HG03159 (cell line): ENCODE measurements around the gene GIMAP8.

ENCODE experiments used
- ATAC-seq: cut with Tn5 transposase; IDR thresholded peaks from one replicate; pipeline ENCODE4 v1.9.1; 2021; ENCODE audit warnings: mild to moderate bottlenecking, moderate library complexity; ENCODE audit not compliant: unreplicated experiment

GIMAP8 gene

GRCh38 chr7:150410680-150411346 is 39.6 kb upstream of the GIMAP8 start:
- no peak for ATAC-seq

- no peak for ATAC-seq
Measured at GRCh38 chr7:150411606-150412005, 38.8 kb upstream of the GIMAP8 start.

DNA sequence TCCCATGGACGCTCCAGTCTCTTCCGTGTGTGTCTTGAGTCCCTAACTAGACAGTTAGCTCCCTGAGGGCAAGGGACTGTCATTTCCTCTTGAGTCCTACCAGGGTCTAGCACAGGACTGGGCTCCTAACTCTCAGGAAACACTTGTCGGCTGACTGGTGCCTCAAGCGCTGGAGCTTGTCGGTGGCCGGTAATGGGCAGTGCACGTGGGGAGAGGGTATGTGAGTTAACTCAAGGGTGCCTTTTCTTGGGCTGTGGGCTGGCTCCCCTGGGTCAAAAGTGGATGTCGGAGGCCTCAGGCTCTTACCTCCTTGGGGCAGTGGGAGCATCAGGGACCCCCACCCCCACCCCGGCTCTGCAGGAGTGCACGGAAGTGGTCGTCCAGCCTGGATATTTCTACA is 38.4 kb upstream of the GIMAP8 start:
- no peak for ATAC-seq

DNA sequence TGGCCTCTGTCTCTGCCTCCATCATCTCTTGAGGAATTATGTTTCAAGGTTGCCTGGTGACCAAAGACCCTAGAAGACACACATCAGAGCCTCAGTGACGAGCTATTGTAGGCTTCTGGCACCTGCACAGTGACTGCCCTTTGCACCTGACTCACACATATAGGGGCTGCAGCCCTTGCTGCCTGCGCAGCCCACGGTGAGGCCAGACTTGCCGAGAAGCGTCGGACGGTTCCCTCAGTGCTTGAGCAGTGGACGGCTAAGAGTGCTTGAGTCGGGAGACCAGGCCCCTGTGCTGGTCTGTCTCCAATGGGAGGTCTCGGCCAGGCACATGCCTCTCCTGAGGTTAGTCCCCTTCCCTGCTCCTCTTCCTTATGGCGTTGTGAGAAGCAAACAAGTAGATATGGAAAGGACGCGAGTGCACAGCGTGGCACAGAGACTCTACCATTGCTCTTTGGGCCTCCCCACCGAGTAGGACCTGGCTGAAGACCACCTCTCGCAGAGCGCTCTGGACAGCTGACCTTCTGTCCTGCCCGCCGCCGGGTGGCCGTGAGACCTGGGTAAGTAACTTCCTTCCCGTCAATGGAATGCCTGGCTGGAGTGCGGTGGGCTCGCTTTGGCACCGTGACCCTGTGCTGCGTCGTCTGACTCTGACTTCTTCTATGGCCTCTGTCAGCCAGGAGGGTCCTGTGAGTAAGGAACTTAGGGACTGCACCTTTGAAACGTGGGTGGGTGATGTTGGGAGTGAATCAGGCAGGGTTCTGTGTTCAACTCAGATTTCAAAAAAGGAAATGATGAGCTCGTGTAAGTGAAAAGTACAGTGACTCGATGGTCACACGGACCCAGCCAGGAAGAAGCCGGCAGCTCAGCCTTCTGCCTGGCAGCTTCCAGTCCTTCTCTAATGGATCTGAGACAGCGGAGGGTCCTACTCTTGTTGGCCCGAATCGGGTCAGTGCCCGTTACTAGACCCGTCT is 37.6 kb upstream of the GIMAP8 start:
- no peak for ATAC-seq

DNA sequence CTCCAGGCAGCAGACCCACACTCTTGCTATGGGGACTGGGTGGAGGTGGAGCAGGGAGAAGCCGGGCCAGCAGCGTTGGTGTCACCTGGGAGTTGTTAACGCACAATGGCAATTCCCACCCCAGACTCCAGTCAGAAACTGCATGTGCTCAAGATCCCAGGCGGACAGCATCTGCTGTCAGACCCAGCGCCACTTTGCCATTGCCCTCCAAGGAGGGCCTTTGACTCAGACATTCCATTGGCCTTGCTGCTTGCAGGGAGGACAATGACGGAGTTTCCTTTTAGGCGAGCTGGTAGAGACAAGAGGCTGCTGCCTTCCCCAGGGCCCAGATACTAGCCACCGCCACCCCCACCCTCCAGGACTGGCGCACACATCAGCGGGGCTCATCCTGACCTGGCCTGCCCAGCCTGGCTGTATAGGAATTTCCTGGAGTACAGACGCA is 36.8 kb upstream of the GIMAP8 start:
- no peak for ATAC-seq

DNA sequence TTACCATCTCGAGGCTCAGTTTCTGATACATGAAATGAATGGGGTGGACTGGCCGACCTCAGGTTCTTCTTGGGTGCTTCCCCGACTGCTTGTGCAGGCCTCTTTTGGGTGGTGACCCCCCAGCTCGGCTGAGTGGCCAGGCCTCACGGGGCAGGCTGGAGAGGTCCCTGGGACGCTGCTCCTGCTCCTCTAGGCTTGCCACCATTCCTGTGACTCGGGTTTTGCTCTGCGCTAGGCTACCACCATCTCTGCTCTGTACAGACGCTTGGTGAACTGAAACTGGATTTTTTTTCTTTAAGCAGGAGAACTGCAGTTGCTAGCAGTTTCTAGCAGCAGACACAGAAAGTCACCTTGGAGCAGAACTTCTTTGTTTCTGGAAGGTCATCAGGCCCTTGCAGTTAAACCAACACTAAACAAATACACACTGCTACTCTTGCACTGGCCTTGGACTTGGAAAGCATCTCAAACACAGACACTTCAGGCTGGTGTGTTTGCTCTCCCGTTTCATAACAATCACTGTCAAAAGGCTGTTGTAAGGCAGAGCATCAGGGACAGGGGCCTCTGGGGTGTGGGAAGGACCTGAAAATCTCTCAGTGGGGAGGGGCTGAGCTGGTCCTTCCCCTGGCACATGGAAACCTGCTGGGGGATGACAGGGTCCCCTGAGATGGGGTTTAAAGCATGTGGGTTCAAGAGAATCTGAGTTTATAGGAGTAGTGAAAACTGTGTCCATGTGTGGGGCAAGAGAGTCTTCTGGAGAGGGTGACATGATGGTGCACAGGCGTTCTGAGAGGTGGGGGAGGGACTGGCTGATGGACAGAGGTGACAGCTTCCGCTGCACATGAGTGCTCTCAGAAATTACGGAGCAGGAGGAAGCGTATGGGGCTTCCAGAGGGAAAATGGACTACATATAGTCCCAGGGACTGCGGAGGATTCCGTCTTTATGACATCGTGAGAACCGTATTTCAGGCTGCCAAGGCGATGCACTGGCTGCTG is 35.0 kb upstream of the GIMAP8 start:
- ATAC-seq: no peak

GRCh38 chr7:150417239-150417638 is 33.2 kb upstream of the GIMAP8 start:
- ATAC-seq: no peak

GRCh38 chr7:150417863-150418262 is 32.6 kb upstream of the GIMAP8 start:
- ATAC-seq: no peak

- no peak for ATAC-seq
Measured at GRCh38 chr7:150420242-150420641, 30.2 kb upstream of the GIMAP8 start.

DNA sequence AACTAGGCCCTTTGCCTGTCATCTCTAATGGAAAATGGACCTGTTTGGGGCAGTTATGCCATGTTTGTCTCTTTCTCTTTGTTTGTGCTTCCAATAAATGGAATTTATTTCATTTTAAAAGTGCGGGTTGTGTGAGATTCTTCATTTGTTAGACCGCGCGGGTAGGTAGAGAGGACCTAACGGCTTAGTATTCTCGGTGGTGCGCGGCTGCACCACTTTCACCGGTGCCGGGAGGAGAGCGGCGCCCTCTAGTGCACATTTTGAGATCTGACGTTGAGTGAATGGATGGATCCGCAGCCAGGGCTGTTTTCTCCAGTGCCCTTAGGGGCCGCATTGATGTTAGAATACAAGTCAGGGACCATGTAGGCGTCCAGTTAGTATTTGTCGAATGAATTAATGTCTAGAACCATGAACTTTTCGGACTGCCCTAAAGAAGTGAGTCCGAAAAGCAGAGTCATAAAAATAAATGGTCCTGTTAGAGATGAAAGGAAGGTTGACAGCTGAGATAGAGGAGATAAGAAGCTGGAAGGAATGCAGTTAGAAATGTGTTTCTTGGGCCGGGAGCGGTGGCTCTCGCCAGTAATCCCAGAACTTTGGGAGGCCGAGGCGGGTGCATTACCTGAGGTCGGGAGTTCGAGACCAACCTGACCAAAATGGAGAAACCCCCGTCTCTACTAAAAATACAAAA is 29.3 kb upstream of the GIMAP8 start:
- ATAC-seq: peak; percentile 96

GRCh38 chr7:150421831-150422230 is 28.6 kb upstream of the GIMAP8 start:
- no peak for ATAC-seq

DNA sequence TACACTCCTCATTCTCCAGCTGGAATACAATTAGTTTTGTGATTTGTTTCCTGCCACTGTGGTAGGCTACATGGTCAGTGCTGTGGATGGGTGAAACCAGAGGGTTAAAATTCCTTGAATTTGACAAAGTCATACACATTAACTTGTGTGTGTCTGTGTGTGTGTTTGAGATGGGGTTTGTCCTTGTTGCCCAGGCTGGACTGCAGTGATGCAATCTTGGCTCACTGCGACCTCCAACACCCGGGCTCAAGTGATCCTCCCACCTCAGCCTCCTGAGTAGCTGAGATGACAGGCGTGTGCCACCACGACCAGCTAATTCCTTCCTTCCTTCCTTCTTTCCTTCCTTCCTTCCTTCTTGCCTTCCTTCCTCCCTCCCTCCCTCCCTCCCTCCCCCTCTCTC is 24.8 kb upstream of the GIMAP8 start:
- no peak for ATAC-seq

DNA sequence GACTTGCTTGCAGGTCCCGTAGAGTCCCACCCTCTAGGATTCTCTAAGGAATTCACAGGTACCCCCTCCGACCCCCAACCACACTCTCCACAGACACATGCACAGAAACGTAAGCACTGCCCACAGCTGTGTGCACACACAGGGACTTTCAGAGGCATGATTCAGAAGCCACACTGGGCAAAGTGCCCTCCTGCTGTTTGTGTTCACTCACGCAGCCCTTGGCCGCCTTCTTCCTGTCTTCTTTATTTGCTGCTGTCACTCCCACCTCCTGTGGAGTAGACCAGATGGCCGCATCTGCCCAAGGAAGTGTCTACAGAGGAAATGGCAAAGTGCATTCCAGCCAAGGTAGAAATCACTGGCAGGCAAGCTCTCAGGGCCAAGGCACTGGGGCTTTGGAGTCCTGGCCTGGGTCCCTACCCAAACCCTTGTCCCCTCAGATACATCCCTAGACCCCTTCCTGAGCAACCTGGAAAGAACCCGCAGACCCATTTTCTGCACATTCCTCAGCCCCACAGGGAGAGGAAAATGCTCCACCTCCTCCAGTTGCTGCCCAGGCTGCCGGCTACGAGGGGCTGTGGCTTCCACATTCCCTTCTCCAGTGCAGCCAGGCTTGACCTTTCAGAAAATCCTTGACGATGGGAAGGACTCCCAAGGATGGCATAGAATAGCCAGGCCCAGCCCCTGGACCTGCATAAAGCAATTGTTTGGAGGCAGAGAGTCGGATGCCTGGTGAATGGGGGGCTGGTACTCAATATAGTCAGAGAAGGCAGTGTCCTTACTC is 21.6 kb upstream of the GIMAP8 start:
- ATAC-seq: peak; percentile 46

DNA sequence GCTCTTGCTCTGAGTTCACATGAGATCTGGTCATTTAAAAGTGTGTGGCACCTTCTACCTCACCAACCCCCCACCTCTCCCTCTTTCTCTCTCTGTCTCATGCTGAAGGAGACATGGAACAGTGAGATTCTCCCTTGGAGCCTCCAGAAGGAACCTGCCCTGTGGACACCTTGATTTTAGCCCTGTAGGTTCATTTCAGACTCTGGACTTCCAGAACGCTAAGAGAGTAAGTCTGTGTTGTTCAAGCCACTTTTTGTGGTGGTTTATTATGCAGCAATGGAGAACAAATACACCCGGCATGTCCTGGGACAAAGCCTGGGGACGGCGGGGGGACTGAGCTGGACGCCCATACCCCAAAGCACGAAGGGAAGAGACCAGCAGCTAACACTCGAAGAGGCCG is 20.7 kb upstream of the GIMAP8 start:
- no peak for ATAC-seq

DNA sequence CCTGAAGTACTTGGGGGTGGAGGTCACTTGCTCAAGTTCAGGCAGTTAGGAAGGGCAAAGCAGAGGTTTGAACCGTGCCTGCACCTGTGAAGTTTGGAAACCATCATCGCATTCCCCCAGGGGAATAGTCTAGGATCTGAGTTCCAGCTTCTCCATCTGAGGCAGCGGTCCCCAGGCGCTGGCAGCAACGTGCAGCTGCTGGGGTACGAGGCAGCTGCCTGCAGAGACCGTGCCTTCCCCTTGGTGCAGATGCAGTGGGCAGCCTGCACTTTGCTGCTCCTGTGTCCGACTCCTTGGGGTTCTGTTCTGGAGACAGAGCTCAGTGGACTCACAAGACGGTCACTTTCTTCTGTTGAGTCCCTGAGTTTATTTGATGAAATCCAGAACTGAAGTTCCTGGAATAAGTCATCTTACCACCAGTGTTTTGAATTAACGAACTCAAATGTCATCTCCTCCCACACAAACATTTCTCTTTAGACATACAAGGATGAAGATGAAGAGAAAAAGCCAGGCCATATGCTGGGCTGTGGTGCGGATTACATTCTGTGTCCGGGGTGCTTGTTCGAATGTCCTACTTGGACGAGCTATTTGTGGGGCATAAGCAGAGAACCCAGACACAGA is 19.9 kb upstream of the GIMAP8 start:
- ATAC-seq: no peak

- ATAC-seq: no peak
Measured at GRCh38 chr7:150431839-150432658, 18.4 kb upstream of the GIMAP8 start.

DNA sequence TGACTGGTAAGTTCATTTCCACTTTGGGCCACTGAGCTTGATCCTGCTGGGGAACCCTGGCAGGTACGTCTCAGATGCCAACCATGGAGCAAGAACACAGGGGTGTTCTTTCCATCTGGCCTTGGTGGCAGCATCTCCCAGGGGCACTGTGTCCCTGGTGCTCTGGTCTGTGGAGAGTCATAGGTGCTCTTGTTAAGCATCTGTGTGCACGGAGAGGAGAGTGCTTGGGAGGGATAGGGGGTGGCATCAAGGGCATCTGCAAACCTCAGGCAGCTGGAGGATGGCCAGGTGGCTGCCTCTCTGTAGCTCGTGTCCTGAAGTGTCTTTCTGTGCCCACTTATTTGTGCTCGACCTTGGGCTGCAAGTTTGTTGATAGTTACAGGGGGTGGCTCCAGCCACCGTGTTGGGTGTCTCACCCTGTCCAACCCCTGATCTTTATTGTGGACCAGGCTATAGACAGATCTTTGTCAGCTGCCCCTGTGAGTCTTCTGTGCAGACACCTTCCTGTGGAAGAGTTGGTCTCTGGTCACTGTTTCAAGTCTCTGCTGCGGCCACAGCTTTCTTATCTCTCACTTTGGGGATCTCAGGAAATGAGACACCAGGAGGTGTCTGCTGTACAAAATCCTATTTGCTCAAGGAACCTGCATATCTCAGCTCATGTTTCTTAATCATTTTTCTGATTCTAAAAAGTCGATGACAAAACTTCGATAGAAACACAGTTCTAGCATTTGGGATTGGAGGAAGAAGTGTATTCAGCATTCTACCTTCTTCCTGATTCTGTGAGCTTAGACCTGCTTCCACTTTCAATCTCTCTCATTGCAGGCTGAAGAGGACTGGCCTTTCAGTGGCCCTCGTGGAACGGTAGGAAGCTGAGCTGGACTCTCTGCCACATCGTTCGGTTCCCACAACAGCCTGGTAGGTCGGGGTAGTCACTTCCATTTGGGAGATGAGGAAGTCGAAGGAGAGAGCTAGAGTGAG is 17.2 kb upstream of the GIMAP8 start:
- ATAC-seq: peak; percentile 23
